ENCODE results near the gene PATJ.

DNA sequence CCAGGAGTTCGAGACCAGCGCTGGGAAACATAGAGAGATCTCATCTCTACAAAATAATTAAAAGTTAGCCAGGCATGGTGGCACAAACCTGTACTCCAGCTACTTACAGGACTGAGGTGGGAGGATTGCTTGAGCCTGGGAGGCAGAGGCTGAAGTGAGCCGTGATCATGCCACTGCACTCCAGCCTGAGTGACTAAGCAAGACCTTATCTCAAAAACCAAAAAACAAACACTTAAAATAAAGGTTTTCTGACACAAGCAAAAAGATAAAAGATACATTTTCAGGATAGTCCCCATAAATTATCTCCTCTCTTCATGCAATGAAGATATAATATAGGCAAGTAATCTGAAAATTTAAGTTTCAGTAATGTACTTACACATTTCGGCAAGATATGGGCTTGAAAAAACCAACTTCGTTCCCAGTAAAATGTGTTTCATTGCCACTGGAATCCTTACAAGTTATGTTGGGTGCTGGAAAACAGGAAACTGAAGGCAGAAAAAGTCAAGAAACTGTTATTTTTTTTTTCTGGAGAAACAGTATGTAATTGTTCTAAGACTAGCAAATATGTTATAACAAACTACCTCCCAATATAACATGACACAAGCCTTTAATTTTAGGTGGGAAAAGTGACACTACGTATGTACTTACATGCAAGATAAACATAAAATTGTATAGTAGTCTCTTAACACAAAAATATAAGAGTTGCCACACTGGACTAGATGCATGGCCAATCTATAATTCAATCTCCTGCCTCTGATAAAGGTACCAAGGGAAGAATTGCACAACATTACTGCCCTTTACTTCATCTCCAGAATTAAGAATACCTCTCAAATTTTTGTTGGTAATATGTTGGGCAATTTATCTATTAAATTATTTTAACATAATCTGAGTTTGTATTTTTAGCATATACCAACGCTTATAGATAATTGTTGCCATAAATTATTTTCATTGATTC, 33.0 kb upstream of the PATJ start:
- TF ChIP-seq SMAD4 (CRISPR knock-in tag; IDR thresholded peaks at IDR 0.05), result no peak
- TF ChIP-seq E2F1 (CRISPR knock-in tag; IDR thresholded peaks at IDR 0.05), result no peak
- no peak for TF ChIP-seq CTCF (IDR thresholded peaks at IDR 0.05)
- TF ChIP-seq TP53 (CRISPR knock-in tag; IDR thresholded peaks at IDR 0.05), result no peak
- TF ChIP-seq, protein P1, sequence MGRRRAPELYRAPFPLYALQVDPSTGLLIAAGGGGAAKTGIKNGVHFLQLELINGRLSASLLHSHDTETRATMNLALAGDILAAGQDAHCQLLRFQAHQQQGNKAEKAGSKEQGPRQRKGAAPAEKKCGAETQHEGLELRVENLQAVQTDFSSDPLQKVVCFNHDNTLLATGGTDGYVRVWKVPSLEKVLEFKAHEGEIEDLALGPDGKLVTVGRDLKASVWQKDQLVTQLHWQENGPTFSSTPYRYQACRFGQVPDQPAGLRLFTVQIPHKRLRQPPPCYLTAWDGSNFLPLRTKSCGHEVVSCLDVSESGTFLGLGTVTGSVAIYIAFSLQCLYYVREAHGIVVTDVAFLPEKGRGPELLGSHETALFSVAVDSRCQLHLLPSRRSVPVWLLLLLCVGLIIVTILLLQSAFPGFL (CRISPR knock-in tag; IDR thresholded peaks at IDR 0.05; ENCODE audit: borderline replicate concordance), result no peak
- TF ChIP-seq, protein P2, sequence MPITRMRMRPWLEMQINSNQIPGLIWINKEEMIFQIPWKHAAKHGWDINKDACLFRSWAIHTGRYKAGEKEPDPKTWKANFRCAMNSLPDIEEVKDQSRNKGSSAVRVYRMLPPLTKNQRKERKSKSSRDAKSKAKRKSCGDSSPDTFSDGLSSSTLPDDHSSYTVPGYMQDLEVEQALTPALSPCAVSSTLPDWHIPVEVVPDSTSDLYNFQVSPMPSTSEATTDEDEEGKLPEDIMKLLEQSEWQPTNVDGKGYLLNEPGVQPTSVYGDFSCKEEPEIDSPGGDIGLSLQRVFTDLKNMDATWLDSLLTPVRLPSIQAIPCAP (CRISPR knock-in tag; IDR thresholded peaks at IDR 0.05), result no peak
- TF ChIP-seq, protein P3, sequence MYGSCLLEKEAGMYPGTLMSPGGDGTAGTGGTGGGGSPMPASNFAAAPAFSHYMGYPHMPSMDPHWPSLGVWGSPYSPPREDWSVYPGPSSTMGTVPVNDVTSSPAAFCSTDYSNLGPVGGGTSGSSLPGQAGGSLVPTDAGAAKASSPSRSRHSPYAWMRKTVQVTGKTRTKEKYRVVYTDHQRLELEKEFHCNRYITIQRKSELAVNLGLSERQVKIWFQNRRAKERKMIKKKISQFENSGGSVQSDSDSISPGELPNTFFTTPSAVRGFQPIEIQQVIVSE (CRISPR knock-in tag; IDR thresholded peaks at IDR 0.05; ENCODE audit: borderline replicate concordance), result no peak
- TF ChIP-seq, protein P4, sequence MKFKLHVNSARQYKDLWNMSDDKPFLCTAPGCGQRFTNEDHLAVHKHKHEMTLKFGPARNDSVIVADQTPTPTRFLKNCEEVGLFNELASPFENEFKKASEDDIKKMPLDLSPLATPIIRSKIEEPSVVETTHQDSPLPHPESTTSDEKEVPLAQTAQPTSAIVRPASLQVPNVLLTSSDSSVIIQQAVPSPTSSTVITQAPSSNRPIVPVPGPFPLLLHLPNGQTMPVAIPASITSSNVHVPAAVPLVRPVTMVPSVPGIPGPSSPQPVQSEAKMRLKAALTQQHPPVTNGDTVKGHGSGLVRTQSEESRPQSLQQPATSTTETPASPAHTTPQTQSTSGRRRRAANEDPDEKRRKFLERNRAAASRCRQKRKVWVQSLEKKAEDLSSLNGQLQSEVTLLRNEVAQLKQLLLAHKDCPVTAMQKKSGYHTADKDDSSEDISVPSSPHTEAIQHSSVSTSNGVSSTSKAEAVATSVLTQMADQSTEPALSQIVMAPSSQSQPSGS (CRISPR knock-in tag; IDR thresholded peaks at IDR 0.05; ENCODE audit: borderline replicate concordance, low read depth), result no peak
- TF ChIP-seq ZNF423 (CRISPR knock-in tag; IDR thresholded peaks at IDR 0.05), result no peak
- no peak for TF ChIP-seq SMAD3 (CRISPR knock-in tag; IDR thresholded peaks at IDR 0.05; ENCODE audit: borderline replicate concordance)

All from WTC11 (cell line).